Transverse colon (tissue), 4 donors: ENCODE measurements around the gene TSPAN13. TPM values are rescaled to one million over a fixed set of nuclear protein-coding genes. Genes with fewer than 3 reads are reported as not detected.

Source experiments
- DNase-seq: peaks from one replicate; pipeline ENCODE4 v3.0.0-alpha.2; 2019
- H3K27ac ChIP-seq, 4 donors: fragments of 200-600 bp; sonication (generic); 2 replicates each; pipeline ENCODE4 v1.5.1; 2016 to 2018; ENCODE audit warnings: inconsistent platforms in 4 of 4
- H3K27me3 ChIP-seq: fragments of 200-600 bp; sonication (generic); 2 replicates; pipeline ENCODE4 v1.5.1; 2017; ENCODE audit warnings: inconsistent platforms
- H3K36me3 ChIP-seq, 4 donors: fragments of 200-600 bp; sonication (generic); 2 replicates each; pipeline ENCODE4 v1.5.1; 2017 to 2019; ENCODE audit warnings: inconsistent platforms in 4 of 4
- H3K4me1 ChIP-seq, 4 donors: fragments of 200-600 bp; sonication (generic); 2 replicates each; pipeline ENCODE4 v1.5.1; 2017 to 2020; ENCODE audit warnings: inconsistent platforms in 4 of 4
- H3K4me3 ChIP-seq, 4 donors: fragments of 200-600 bp; sonication (generic); 1 replicate in 1 of 4; 2 replicates in 3 of 4; pipeline versions ENCODE4 v1.5.1 to v1.6.1; 2017 to 2019; ENCODE audit warnings: inconsistent platforms in 4 of 4
- H3K9me3 ChIP-seq, 2 donors: fragments of 200-600 bp; sonication (generic); 2 replicates each; pipeline ENCODE4 v1.5.1; 2017 to 2019; ENCODE audit warnings: inconsistent platforms in 2 of 2
- EP300 ChIP-seq: sonication (generic); formaldehyde crosslinking; IDR thresholded peaks from one replicate; pipeline ENCODE4 v1.6.1; 2017; ENCODE audit warnings: antibody characterized with exemption, low read depth
- POLR2A ChIP-seq: fragments of 450-650 bp; IDR thresholded peaks from one replicate; pipeline ENCODE4 v1.6.1; 2016; ENCODE audit warnings: antibody characterized with exemption, mild to moderate bottlenecking, moderate library complexity
- POLR2AphosphoS5 ChIP-seq, 3 donors: sonication (generic); formaldehyde crosslinking; IDR thresholded peaks; one replicate each; pipeline ENCODE4 v1.6.1; 2016; ENCODE audit warnings: antibody characterized with exemption in 3 of 3
- WGBS, 2 donors: methylation state at CpG; one replicate each; pipeline ENCODE4 v1.1.5; 2018; ENCODE audit warnings: low coverage in 1 of 2; 5-methylcytosine and 5-hydroxymethylcytosine counted together
- in situ Hi-C, 4 donors: fragments of 200-750 bp; cut with MboI; loops; one replicate each; pipeline versions ENCODE4 v1.15.0 to v1.15.1; 2017; ENCODE audit warnings: low sequenced_read_pairs in 3 of 4, low pct_ligation_motif_present in 1 of 4, low pct_unique_long_range_greater_than_20kb in 1 of 4
- intact Hi-C: fragments of 100-400 bp; cut with DNase I; formaldehyde crosslinking; loops from one replicate; pipeline ENCODE4 v1.15.1; 2023; ENCODE audit warnings: low total_unique reads
- total RNA-seq, 4 donors: library from RNA; depleted of rRNA; stranded (reverse); fragments of >200 nt; gene quantifications; one replicate each; pipeline ENCODE4 v1.1.0, GENCODE V29; 2016
- TF ChIP-seq, protein P1 (sequence below), 5 experiments: fragments of 200-600 bp in 3 of 5; fragments of 450-650 bp in 2 of 5; sonication (generic) in 3 of 5; IDR thresholded peaks; 1 replicate in 2 of 5; 2 replicates in 3 of 5; pipeline ENCODE4 v1.5.1; 2016 to 2017; ENCODE audit warnings: antibody characterized with exemption in 5 of 5, inconsistent platforms in 3 of 5, mild to moderate bottlenecking in 2 of 5, moderate library complexity in 1 of 5

The TSPAN13 gene
- total RNA-seq, 4 donors from 2014 or later, result 6.8 to 44.4 (median 21.4) TPM

DNA sequence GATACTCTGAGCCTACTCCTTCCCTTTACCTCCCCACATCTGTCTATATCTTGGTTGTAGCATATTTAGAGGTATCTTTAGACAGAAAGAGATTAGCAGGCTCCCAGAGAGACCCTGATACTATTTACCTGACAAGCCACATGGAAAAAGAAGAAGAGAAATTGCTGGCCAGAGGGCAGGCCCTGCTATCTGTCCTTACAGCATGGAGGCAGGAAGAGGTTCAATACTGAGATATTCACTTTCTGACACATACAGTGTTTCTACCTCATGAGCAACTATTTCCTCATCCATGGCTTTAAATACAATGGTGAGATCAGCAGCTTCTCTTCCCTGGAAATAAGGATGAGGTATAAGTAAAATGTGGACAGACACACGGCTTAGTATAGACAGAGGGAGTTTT lies 33.9 kb upstream of the TSPAN13 start:
- H3K4me3 ChIP-seq, result no peak overlapping the region

DNA sequence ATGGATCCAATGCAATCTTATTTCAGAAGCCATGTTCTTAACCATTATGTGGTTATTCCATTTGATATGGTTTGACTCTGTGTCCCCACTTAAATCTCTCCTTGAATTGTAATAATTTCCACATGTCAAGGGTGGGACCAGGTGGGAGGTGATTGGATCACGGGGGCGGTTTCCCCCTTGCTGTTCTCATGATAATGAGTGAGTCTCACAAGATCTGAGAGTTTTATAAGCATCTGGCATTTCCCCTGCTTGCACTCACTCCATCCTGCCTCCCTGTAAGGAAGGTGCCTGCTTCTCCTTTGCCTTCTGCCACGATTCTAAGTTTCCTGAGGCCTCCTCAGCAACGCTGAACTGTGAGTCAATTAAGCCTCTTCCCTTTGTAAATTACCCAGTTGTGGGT lies 32.0 kb upstream of the TSPAN13 start:
- in situ Hi-C loops, result no loop called here
- 84 to 86% methylated on average over 4 of the region's 4 CpGs for WGBS, 2 donors
- no peaks in the 10 kb centered on the region for H3K36me3 ChIP-seq
- peaks cover 0 to 10% (median 8%) of the 10 kb centered on the region in 4 donors for H3K4me1 ChIP-seq
- no peak for DNase-seq
- H3K27me3 ChIP-seq, result no peaks in the 10 kb centered on the region
- no peak overlapping the region for H3K27ac ChIP-seq
- H3K9me3 ChIP-seq, result no peaks in the 10 kb centered on the region
- intact Hi-C loops, result no loop called here
- no peak overlapping the region for H3K4me3 ChIP-seq
- TF ChIP-seq POLR2AphosphoS5 (IDR thresholded peaks at IDR 0.05) (no peak), POLR2A (no peak), EP300 (no peak)
- TF ChIP-seq, protein P1, sequence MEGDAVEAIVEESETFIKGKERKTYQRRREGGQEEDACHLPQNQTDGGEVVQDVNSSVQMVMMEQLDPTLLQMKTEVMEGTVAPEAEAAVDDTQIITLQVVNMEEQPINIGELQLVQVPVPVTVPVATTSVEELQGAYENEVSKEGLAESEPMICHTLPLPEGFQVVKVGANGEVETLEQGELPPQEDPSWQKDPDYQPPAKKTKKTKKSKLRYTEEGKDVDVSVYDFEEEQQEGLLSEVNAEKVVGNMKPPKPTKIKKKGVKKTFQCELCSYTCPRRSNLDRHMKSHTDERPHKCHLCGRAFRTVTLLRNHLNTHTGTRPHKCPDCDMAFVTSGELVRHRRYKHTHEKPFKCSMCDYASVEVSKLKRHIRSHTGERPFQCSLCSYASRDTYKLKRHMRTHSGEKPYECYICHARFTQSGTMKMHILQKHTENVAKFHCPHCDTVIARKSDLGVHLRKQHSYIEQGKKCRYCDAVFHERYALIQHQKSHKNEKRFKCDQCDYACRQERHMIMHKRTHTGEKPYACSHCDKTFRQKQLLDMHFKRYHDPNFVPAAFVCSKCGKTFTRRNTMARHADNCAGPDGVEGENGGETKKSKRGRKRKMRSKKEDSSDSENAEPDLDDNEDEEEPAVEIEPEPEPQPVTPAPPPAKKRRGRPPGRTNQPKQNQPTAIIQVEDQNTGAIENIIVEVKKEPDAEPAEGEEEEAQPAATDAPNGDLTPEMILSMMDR (IDR thresholded peaks at IDR 0.05), result no peak

More for the DNA sequence above, 33.9 kb upstream of the TSPAN13 start:
- H3K4me1 ChIP-seq, result peaks cover 0 to 10% (median 8%) of the 10 kb centered on the region in 4 donors
- peak overlapping the region; percentile 24 to 58 (median 50) for H3K27ac ChIP-seq
- in situ Hi-C loops, result no loop called here
- H3K36me3 ChIP-seq, result no peaks in the 10 kb centered on the region
- no peaks in the 10 kb centered on the region for H3K9me3 ChIP-seq
- no peak for DNase-seq
- no peaks in the 10 kb centered on the region for H3K27me3 ChIP-seq
- TF ChIP-seq EP300, result no peak
- TF ChIP-seq POLR2AphosphoS5 (IDR thresholded peaks at IDR 0.05), result no peak
- TF ChIP-seq POLR2A, result no peak
- TF ChIP-seq, protein P1 (IDR thresholded peaks at IDR 0.05), result no peak
- WGBS, 2 donors, result 77 to 100% methylated on average over 1 of the region's 1 CpG
- intact Hi-C loops, result no loop called here

DNA sequence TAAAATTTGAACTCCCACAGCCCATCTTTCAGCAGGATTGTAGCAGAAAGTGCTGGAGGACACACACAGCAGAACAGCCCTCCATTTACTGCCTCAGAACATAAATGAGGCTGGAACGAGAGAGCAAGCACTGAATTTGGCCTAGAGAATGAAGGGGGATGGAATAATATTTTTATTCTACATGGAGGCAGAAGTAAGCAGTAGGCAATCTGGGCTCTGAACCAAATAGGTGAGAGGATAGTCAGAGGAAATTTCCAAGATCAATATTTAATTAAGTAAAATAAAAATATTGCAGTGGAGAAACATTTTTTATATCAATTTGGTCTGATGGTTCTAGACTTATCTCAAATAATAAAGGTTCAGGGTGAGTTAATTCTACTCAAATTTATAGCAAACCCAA lies 29.2 kb upstream of the TSPAN13 start:
- in situ Hi-C loops, result no loop called here
- Histone ChIP-seq H3K36me3 (no peaks in the 10 kb centered on the region), H3K27ac (no peak overlapping the region), H3K4me1 (peaks cover 0 to 7% (median 5%) of the 10 kb centered on the region in 4 donors), H3K9me3 (no peaks in the 10 kb centered on the region), H3K4me3 (no peak overlapping the region), H3K27me3 (no peaks in the 10 kb centered on the region)
- intact Hi-C loops, result no loop called here
- TF ChIP-seq, protein P1 (IDR thresholded peaks at IDR 0.05), result no peak
- no peak for TF ChIP-seq EP300
- no peak for TF ChIP-seq POLR2A
- TF ChIP-seq POLR2AphosphoS5 (IDR thresholded peaks at IDR 0.05), result no peak
- DNase-seq, result no peak
- WGBS, 2 donors, result 75 to 92% methylated on average over 1 of the region's 1 CpG

DNA sequence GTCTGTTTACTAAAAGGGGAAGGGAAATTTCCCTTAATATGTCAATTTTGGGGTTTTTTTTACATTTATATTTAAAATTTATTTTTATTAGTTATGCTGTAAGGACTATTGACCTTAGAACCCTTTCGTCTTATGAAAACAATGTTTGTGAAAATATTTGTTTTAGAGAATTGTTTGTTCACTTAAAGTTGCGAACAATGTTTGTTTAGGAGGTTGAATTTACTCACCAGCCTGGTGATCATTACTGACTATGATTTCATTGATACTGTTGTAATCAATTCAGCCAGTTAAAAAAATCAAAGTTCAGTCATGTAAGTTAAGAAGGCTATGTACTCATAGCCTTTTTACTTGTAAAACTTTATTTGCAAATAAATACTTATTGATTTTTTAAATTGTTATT lies 27.4 kb upstream of the TSPAN13 start:
- no peak overlapping the region for H3K27ac ChIP-seq
- WGBS, 2 donors, result 57 to 58% methylated on average over 2 of the region's 2 CpGs
- H3K9me3 ChIP-seq, result no peaks in the 10 kb centered on the region
- intact Hi-C loops (no loop called here), in situ Hi-C loops (no loop called here)
- no peaks in the 10 kb centered on the region for H3K27me3 ChIP-seq
- DNase-seq, result no peak
- no peak overlapping the region for H3K4me3 ChIP-seq
- H3K4me1 ChIP-seq, result no peaks in the 10 kb centered on the region
- no peak for TF ChIP-seq POLR2A
- no peaks in the 10 kb centered on the region for H3K36me3 ChIP-seq

DNA sequence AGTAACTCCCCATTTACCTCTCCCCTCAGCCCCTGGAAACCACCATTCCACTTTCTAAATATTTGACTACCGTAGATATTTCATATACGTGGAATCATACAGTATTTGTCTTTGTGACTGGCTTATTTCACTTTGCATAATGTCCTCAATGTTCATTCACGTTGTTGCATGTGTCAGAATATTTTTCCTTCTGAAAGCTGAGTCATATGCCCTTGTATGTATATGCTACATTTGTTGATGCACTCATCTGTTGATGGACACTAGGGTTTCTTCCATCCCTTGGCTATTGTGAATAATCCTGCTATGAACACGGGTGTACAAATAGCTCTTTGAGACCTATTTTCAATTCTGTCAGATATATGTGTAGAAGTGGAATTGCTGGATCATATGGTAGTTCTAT lies 25.8 kb upstream of the TSPAN13 start:
- Histone ChIP-seq H3K36me3 (no peaks in the 10 kb centered on the region), H3K4me1 (no peaks in the 10 kb centered on the region), H3K27ac (no peak overlapping the region), H3K9me3 (no peaks in the 10 kb centered on the region), H3K27me3 (no peaks in the 10 kb centered on the region), H3K4me3 (no peak overlapping the region)
- intact Hi-C loops (no loop called here), in situ Hi-C loops (no loop called here)
- TF ChIP-seq POLR2A, result no peak
- TF ChIP-seq POLR2AphosphoS5 (IDR thresholded peaks at IDR 0.05), result no peak
- no peak for TF ChIP-seq EP300
- TF ChIP-seq, protein P1 (IDR thresholded peaks at IDR 0.05), result no peak
- DNase-seq, result no peak
- 91 to 95% methylated on average over 4 of the region's 4 CpGs for WGBS, 2 donors
